CD4-positive, CD25-positive, alpha-beta regulatory T cell (primary cell): Measurements from ENCODE around the gene VWA5B2. TPM values are rescaled to one million over a fixed set of nuclear protein-coding genes. Genes with fewer than 3 reads are reported as not detected.

Experiments used
- ATAC-seq, 2 donors: fragments of 150-1000 bp; cut with Tn5 transposase; one replicate each; pipeline ENCODE4 v1.10.0; 2021; ENCODE audit warnings: low read depth in 2 of 2, moderate number of reproducible peaks in 2 of 2, moderate library complexity in 1 of 2
- DNase-seq, 3 donors: peaks; one replicate each; pipeline versions ENCODE4 v3.0.0 to v3.0.0-alpha.2; 2012 to 2022; ENCODE audit warnings: mixed read lengths in 1 of 3
- H3K27ac ChIP-seq: one replicate; pipeline ENCODE4 v1.7.0; 2013; ENCODE audit warnings: mild to moderate bottlenecking, low read length; ENCODE audit not compliant: insufficient read depth, poor library complexity, severe bottlenecking
- H3K27me3 ChIP-seq: one replicate; pipeline ENCODE4 v1.7.0; 2013; ENCODE audit warnings: low read length; ENCODE audit not compliant: control insufficient read depth, insufficient read depth
- H3K36me3 ChIP-seq: one replicate; pipeline ENCODE4 v1.7.0; 2013; ENCODE audit warnings: mild to moderate bottlenecking, low read length, moderate library complexity; ENCODE audit not compliant: control insufficient read depth, insufficient read depth
- H3K4me1 ChIP-seq: 2 replicates; pipeline ENCODE4 v1.7.0; 2013; ENCODE audit warnings: mild to moderate bottlenecking, low read length; ENCODE audit not compliant: insufficient read depth, control insufficient read depth, poor library complexity, severe bottlenecking
- H3K4me3 ChIP-seq: one replicate; pipeline ENCODE4 v1.7.0; 2013; ENCODE audit warnings: low read depth, mild to moderate bottlenecking, low read length, moderate library complexity
- H3K9me3 ChIP-seq, 2 experiments: 1 replicate in 1 of 2; 2 replicates in 1 of 2; pipeline ENCODE4 v1.7.0; 2013; ENCODE audit warnings: low read length in 2 of 2, mild to moderate bottlenecking in 1 of 2, moderate library complexity in 1 of 2; ENCODE audit not compliant: control insufficient read depth in 2 of 2
- H3K27ac Mint-ChIP-seq, 3 donors: one replicate each; pipeline ENCODE4 v1.8.0; 2020 to 2022; ENCODE audit warnings: mild to moderate bottlenecking in 3 of 3, mixed read lengths in 3 of 3, moderate library complexity in 2 of 3
- H3K27me3 Mint-ChIP-seq: one replicate; pipeline ENCODE4 v1.8.0; 2022; ENCODE audit warnings: mild to moderate bottlenecking, mixed read lengths
- H3K36me3 Mint-ChIP-seq: one replicate; pipeline ENCODE4 v1.8.0; 2020; ENCODE audit warnings: mixed read lengths
- H3K4me1 Mint-ChIP-seq, 4 donors: one replicate each; pipeline ENCODE4 v1.8.0; 2020 to 2022; ENCODE audit warnings: mixed read lengths in 4 of 4, mild to moderate bottlenecking in 1 of 4
- H3K4me3 Mint-ChIP-seq, 4 donors: one replicate each; pipeline ENCODE4 v1.8.0; 2020 to 2022; ENCODE audit warnings: mild to moderate bottlenecking in 4 of 4, mixed read lengths in 4 of 4, moderate library complexity in 3 of 4
- H3K9me3 Mint-ChIP-seq, 7 donors: one replicate each; pipeline ENCODE4 v1.8.0; 2020 to 2022; ENCODE audit warnings: mixed read lengths in 7 of 7, mild to moderate bottlenecking in 3 of 7, moderate library complexity in 2 of 7
- polyA plus RNA-seq, 4 donors: library from polyadenylated mRNA; unstranded; fragments of 300-500 nt; fragmentation: Illumina TruSeq; gene quantifications; one replicate each; pipeline ENCODE4 v1.2.3, GENCODE V29; 2021
- total RNA-seq: library from RNA; stranded (reverse); gene quantifications from one replicate; pipeline ENCODE4 v1.2.3, GENCODE V29; 2022

The VWA5B2 gene
- total and polyA plus RNA-seq, 5 donors from 2014 or later: 0.74 TPM; not detected in 4

DNA sequence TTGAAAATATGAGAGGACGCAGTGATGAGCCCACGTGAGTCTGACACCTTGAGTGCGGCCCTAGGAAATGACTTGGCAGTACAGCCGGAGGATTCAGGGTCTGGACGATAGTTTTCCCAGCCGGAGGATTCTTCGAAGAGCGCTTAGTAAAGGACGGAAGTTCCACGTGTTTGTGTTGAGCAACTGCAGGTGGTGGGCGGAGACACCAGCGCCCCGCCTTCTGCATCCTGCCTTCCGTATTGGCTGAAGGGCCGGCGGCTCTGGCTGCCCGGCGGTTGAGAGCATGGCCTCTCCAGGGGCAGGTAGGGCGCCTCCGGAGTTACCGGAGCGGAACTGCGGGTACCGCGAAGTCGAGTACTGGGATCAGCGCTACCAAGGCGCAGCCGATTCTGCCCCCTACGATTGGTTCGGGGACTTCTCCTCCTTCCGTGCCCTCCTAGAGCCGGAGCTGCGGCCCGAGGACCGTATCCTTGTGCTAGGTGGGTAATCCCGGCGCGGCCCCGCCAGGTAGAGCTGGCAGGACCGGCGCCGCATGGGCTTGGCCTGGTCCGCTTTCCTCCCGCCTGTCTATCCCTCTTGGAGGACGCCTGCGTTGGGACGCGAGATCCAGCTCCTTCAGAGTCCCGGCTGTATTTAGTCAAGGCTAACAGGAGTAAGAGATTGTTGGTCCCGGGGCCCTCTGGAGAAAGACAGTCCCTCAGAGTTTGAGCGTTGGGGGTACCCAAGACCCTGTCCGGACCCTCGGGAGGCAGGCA is 20.2 kb downstream of the VWA5B2 start, which contains the start of gene EEF1AKMT4:
Gene EEF1AKMT4, plus strand, starts transcription at position 261 of the 755 bp plus-strand sequence. Its CDS starts 23 bp downstream, at position 284.
- Histone ChIP-seq H3K4me1 (peaks cover 19% of the 10 kb centered on the region), H3K4me3 (peak within 1 kb of the TSS; percentile 98)
- peaks cover 0 to 20% (median 10%) of the 10 kb centered on the region in 4 donors for H3K4me1 Mint-ChIP-seq

GRCh38 chr3:184250167-184250828 is 20.9 kb downstream of the VWA5B2 start:
- peak; percentile 81 to 92 (median 85) for DNase-seq
- H3K4me1 Mint-ChIP-seq: peaks cover 0 to 18% (median 10%) of the 10 kb centered on the region in 4 donors
- peaks cover 19% of the 10 kb centered on the region for H3K4me1 ChIP-seq
- H3K27ac ChIP-seq: peak overlapping the region; percentile 77
- ATAC-seq: peak; percentile 61 to 63
- no peaks in the 10 kb centered on the region for H3K27me3 ChIP-seq
- H3K27me3 Mint-ChIP-seq: peaks cover 7% of the 10 kb centered on the region
- H3K4me3 Mint-ChIP-seq: peak overlapping the region; percentile 91 to 93 (median 92)
- no peaks in the 10 kb centered on the region for H3K9me3 ChIP-seq
- no peaks in the 10 kb centered on the region for H3K9me3 Mint-ChIP-seq
- peak overlapping the region in 2 of 3 donors; percentile 97 for H3K27ac Mint-ChIP-seq
- H3K36me3 Mint-ChIP-seq: peaks cover 5% of the 10 kb centered on the region
- H3K36me3 ChIP-seq: peaks cover 6% of the 10 kb centered on the region
- H3K4me3 ChIP-seq: peak overlapping the region; percentile 98

More for the DNA sequence above, 20.2 kb downstream of the VWA5B2 start, which contains the start of gene EEF1AKMT4:
- H3K27ac Mint-ChIP-seq: peak within 1 kb of the TSS; percentile 93 to 97 (median 97)
- Histone ChIP-seq H3K9me3 (no peaks in the 10 kb centered on the region), H3K27me3 (no peaks in the 10 kb centered on the region), H3K36me3 (peaks cover 13% of the 10 kb centered on the region), H3K27ac (peak within 1 kb of the TSS; percentile 77)
- H3K4me3 Mint-ChIP-seq: peak within 1 kb of the TSS; percentile 91 to 93 (median 92)
- H3K36me3 Mint-ChIP-seq: peaks cover 11% of the 10 kb centered on the region
- no peaks in the 10 kb centered on the region for H3K9me3 Mint-ChIP-seq
- peak; percentile 90 for ATAC-seq
- peaks cover 7% of the 10 kb centered on the region for H3K27me3 Mint-ChIP-seq
- DNase-seq: peak; percentile 95 to 99 (median 95)

DNA sequence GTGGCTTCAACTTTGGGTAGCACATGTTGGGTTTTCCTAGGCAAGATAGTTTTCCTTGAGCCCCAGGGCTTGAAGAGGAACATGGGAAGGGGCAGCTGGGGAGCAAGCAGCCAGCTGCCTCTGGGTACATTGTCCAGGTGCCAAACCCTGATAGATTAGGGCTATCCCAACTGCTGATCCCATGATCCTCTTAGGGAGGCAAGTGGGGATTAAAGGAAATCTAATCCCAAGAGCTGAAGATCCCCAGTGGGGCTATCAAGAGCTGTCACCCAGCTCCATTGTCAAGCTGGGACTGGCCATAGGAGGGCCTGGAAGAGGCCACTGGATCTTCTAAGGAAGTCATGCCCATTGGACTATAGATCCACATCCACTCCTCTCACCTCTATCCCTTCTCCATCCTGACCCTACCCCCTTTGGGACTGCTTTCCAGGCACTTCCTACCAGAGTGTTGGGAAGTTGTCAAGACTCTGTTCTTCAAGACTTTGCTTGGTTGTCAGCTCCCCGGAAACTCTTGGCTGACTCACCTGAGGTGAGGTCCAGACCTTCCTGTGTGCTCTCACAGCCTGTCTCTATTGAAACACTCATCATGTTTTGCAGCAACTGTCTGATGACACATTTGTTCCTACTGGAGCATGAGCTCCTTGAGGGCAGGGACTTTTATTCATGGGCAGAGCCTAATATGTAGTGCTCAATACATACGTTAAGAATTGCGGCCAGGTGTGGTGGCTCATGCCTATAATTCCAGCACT is 26.1 kb downstream of the VWA5B2 start:
- Mint-ChIP-seq H3K27me3 (peaks cover 9% of the 10 kb centered on the region), H3K36me3 (peaks cover 3% of the 10 kb centered on the region), H3K4me1 (peaks cover 0 to 15% (median 7%) of the 10 kb centered on the region in 4 donors), H3K9me3 (no peaks in the 10 kb centered on the region), H3K4me3 (no peak overlapping the region), H3K27ac (no peak overlapping the region)
- Histone ChIP-seq H3K9me3 (no peaks in the 10 kb centered on the region), H3K27ac (no peak overlapping the region), H3K27me3 (no peaks in the 10 kb centered on the region), H3K4me3 (no peak overlapping the region), H3K4me1 (peaks cover 5% of the 10 kb centered on the region), H3K36me3 (no peaks in the 10 kb centered on the region)
- ATAC-seq (no peak), DNase-seq (no peak)

DNA sequence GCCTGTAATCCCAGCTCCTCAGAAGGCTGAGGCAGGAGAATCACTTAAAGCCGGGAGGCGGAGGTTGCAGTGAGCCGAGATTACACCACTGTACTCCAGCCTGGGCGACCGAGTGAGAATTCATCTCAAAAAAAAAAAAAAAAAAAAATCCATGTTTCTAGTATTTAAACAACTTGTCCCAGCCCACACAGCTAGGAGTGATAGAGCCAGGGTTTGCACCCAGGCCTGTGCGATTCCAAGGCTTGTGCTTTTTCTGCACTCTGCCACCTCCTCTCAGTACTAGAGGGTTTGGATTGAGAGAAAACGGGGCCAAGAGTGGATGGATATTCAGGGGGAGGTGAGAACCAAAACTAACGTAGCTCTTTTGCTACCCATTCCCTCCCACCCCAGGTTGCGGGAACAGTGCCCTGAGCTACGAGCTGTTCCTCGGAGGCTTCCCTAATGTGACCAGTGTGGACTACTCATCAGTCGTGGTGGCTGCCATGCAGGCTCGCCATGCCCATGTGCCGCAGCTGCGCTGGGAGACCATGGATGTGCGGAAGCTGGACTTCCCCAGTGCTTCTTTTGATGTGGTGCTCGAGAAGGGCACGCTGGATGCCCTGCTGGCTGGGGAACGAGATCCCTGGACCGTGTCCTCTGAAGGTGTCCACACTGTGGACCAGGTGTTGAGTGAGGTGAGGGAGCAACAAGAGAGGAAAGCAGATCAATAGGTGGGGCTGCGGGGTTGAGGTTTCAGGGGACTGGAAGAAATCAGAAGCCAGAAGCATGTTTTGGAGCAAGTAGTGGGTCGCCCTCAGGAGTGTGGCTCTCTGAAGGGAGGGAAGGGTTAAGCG is 27.9 kb downstream of the VWA5B2 start:
- Mint-ChIP-seq H3K9me3 (peaks cover 0 to 2% (median 0%) of the 10 kb centered on the region in 7 donors), H3K4me3 (peak overlapping the region in 3 of 4 donors; percentile 46 to 82 (median 77)), H3K27me3 (peaks cover 18% of the 10 kb centered on the region), H3K4me1 (peaks cover 0 to 23% (median 15%) of the 10 kb centered on the region in 4 donors), H3K27ac (peak overlapping the region in 1 of 3 donors; percentile 84), H3K36me3 (peaks cover 8% of the 10 kb centered on the region)
- Histone ChIP-seq H3K36me3 (no peaks in the 10 kb centered on the region), H3K27ac (no peak overlapping the region), H3K4me3 (no peak overlapping the region), H3K4me1 (peaks cover 20% of the 10 kb centered on the region), H3K27me3 (peaks cover 3% of the 10 kb centered on the region), H3K9me3 (no peaks in the 10 kb centered on the region)
- ATAC-seq (no peak), DNase-seq (no peak)

GRCh38 chr3:184258926-184259325 is 29.5 kb downstream of the VWA5B2 start:
- no peak overlapping the region for H3K4me3 ChIP-seq
- Mint-ChIP-seq H3K27ac (peak overlapping the region in 1 of 3 donors; percentile 33), H3K4me1 (peaks cover 0 to 28% (median 19%) of the 10 kb centered on the region in 4 donors), H3K27me3 (peaks cover 32% of the 10 kb centered on the region), H3K36me3 (peaks cover 8% of the 10 kb centered on the region), H3K9me3 (peaks cover 0 to 4% (median 0%) of the 10 kb centered on the region in 7 donors), H3K4me3 (peak overlapping the region; percentile 59 to 85 (median 72))
- H3K27me3 ChIP-seq: peaks cover 9% of the 10 kb centered on the region
- no peaks in the 10 kb centered on the region for H3K9me3 ChIP-seq
- ATAC-seq (no peak), DNase-seq (no peak)
- H3K4me1 ChIP-seq: peaks cover 28% of the 10 kb centered on the region
- no peaks in the 10 kb centered on the region for H3K36me3 ChIP-seq
- no peak overlapping the region for H3K27ac ChIP-seq

- no peak for DNase-seq
- ATAC-seq: no peak
- Histone ChIP-seq H3K36me3 (no peaks in the 10 kb centered on the region), H3K9me3 (no peaks in the 10 kb centered on the region), H3K4me1 (peaks cover 28% of the 10 kb centered on the region), H3K27me3 (peaks cover 9% of the 10 kb centered on the region), H3K4me3 (no peak overlapping the region), H3K27ac (no peak overlapping the region)
- Mint-ChIP-seq H3K4me3 (peak overlapping the region; percentile 62 to 85 (median 76)), H3K27me3 (peaks cover 37% of the 10 kb centered on the region), H3K4me1 (peaks cover 0 to 28% (median 19%) of the 10 kb centered on the region in 4 donors), H3K27ac (peak overlapping the region in 1 of 3 donors; percentile 26), H3K36me3 (peaks cover 8% of the 10 kb centered on the region), H3K9me3 (peaks cover 0 to 4% (median 0%) of the 10 kb centered on the region in 7 donors)
These were observed 30.1 kb downstream of the VWA5B2 start for GRCh38 chr3:184259396-184259877.
